GM12875 (cell line): ENCODE measurements around the gene LAMP5.

Source experiments
- H3K4me3 ChIP-seq: one replicate; pipeline ENCODE4 v1.5.1; 2011; ENCODE audit warnings: low read depth, low read length, control low read depth
- TF ChIP-seq, protein P1 (sequence below): IDR thresholded peaks from 2 replicates; pipeline ENCODE4 v1.5.1; 2011; ENCODE audit warnings: low read depth, mild to moderate bottlenecking, control low read depth, inconsistent platforms, low read length, moderate library complexity, borderline replicate concordance; ENCODE audit not compliant: insufficient read depth

LAMP5 gene

DNA sequence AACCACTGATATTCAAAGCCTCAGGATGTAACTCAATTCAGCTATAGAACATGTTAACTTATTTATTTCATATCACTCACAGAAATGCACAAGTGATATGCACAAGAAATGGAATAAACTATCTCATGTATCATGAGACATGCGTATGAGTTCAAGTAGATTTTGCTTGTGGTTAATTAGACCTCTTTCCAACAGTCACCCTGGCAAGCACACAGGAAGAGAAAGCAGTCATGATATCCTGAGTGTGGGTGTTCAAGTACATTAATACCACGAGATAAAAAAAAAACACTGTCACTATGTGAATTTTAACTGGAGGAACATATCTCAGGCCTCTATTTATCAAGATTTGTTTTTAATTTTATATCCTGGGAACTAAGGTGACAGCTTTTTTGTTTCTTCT lies 64.2 kb downstream of the LAMP5 start:
- no peak overlapping the region for H3K4me3 ChIP-seq
- TF ChIP-seq, protein P1, sequence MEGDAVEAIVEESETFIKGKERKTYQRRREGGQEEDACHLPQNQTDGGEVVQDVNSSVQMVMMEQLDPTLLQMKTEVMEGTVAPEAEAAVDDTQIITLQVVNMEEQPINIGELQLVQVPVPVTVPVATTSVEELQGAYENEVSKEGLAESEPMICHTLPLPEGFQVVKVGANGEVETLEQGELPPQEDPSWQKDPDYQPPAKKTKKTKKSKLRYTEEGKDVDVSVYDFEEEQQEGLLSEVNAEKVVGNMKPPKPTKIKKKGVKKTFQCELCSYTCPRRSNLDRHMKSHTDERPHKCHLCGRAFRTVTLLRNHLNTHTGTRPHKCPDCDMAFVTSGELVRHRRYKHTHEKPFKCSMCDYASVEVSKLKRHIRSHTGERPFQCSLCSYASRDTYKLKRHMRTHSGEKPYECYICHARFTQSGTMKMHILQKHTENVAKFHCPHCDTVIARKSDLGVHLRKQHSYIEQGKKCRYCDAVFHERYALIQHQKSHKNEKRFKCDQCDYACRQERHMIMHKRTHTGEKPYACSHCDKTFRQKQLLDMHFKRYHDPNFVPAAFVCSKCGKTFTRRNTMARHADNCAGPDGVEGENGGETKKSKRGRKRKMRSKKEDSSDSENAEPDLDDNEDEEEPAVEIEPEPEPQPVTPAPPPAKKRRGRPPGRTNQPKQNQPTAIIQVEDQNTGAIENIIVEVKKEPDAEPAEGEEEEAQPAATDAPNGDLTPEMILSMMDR, result no peak
